H1 (cell line): ENCODE measurements around the gene CDKL1. TPM values are rescaled to one million over a fixed set of nuclear protein-coding genes. Genes with fewer than 3 reads are reported as not detected.

Source experiments
- CTCF ChIA-PET: fragments of 300-600 bp; sonication (Branson Sonifier 250); formaldehyde crosslinking; loops from one replicate; lab custom pipeline; 2021; ENCODE audit not compliant: partially characterized antibody; lab: Charles Lee
- POLR2A ChIA-PET: fragments of 300-600 bp; sonication (Branson Sonifier 250); formaldehyde crosslinking; loops from one replicate; lab custom pipeline; 2021; ENCODE audit warnings: inconsistent platforms; ENCODE audit not compliant: partially characterized antibody; lab: Charles Lee
- DNase-seq, 2 experiments: peaks; one replicate each; pipeline versions ENCODE4 v3.0.0 to v3.0.0-alpha.2; 2010 to 2022; ENCODE audit warnings: low spot score in 2 of 2, low read depth in 1 of 2, mixed read lengths in 1 of 2
- FAIRE-seq: peaks from 2 replicates; lab custom pipeline; 2011; peaks lifted over from hg19 to GRCh38; lab: Jason Lieb, UNC
- H2AFZ ChIP-seq: 2 replicates; pipeline ENCODE4 v1.8.1; 2012; ENCODE audit warnings: low read length, inconsistent platforms
- H2AK5ac ChIP-seq: 2 replicates; pipeline ENCODE4 v1.6.1; 2013; ENCODE audit warnings: low read depth, low read length
- H2BK120ac ChIP-seq: replicated peaks from 2 replicates; pipeline ENCODE3; 2013; ENCODE audit warnings: low read depth, low read length, inconsistent platforms
- H2BK12ac ChIP-seq: 2 replicates; pipeline ENCODE4 v1.6.1; 2013; ENCODE audit warnings: low read depth, low read length
- H2BK15ac ChIP-seq: 2 replicates; pipeline ENCODE4 v1.6.1; 2013; ENCODE audit warnings: low read length
- H2BK20ac ChIP-seq: 2 replicates; pipeline ENCODE4 v1.6.1; 2013; ENCODE audit warnings: low read length
- H2BK5ac ChIP-seq: 2 replicates; pipeline ENCODE4 v1.6.1; 2013; ENCODE audit warnings: low read depth, low read length
- H3K14ac ChIP-seq: 2 replicates; pipeline ENCODE4 v1.6.1; 2013; ENCODE audit warnings: inconsistent platforms; ENCODE audit not compliant: insufficient read length
- H3K18ac ChIP-seq: 2 replicates; pipeline ENCODE4 v1.6.1; 2013; ENCODE audit warnings: low read length; ENCODE audit errors: extremely low read depth
- H3K23ac ChIP-seq: 2 replicates; pipeline ENCODE4 v1.6.1; 2013; ENCODE audit warnings: inconsistent platforms; ENCODE audit not compliant: insufficient read length
- H3K23me2 ChIP-seq: 2 replicates; pipeline ENCODE4 v1.6.1; 2013; ENCODE audit warnings: low read depth, low read length
- H3K27ac ChIP-seq: 2 replicates; pipeline ENCODE4 v1.6.1; 2011; ENCODE audit warnings: low read depth, low read length, inconsistent platforms
- H3K27me3 ChIP-seq, 4 experiments: replicated peaks in 1 of 4; 1 replicate in 1 of 4; 2 replicates in 3 of 4; pipeline versions ENCODE4 v1.6.1 to v1.8.1; 2011 to 2013; ENCODE audit warnings: low read length in 3 of 4, mild to moderate bottlenecking in 3 of 4, inconsistent platforms in 2 of 4, mixed read lengths in 2 of 4, moderate library complexity in 1 of 4; ENCODE audit not compliant: control insufficient read depth in 3 of 4, insufficient read depth in 3 of 4; ENCODE audit errors: extremely low read depth in 1 of 4
- H3K36me3 ChIP-seq, 4 experiments: 2 replicates each; pipeline versions ENCODE4 v1.6.1 to v1.8.1; 2011 to 2013; ENCODE audit warnings: mild to moderate bottlenecking in 4 of 4, low read length in 3 of 4, moderate library complexity in 2 of 4, control low read depth in 1 of 4, inconsistent platforms in 1 of 4; ENCODE audit not compliant: insufficient read depth in 4 of 4, control insufficient read depth in 2 of 4
- H3K4ac ChIP-seq: replicated peaks from 2 replicates; pipeline ENCODE3; 2013; ENCODE audit warnings: low read length, low read depth, mixed read lengths, inconsistent platforms; ENCODE audit not compliant: insufficient read length
- H3K4me1 ChIP-seq, 4 experiments: replicated peaks in 1 of 4; 1 replicate in 1 of 4; 2 replicates in 3 of 4; pipeline versions ENCODE4 v1.6.1 to v1.8.1; 2011 to 2013; ENCODE audit warnings: low read length in 3 of 4, inconsistent platforms in 2 of 4, mixed read lengths in 1 of 4; ENCODE audit not compliant: insufficient read depth in 4 of 4, control insufficient read depth in 3 of 4
- H3K4me2 ChIP-seq, 2 experiments: 2 replicates each; pipeline versions ENCODE4 v1.6.1 to v1.8.1; 2011 to 2013; ENCODE audit warnings: low read depth in 2 of 2, low read length in 2 of 2, control low read depth in 1 of 2, inconsistent platforms in 1 of 2, mild to moderate bottlenecking in 1 of 2; ENCODE audit not compliant: insufficient read depth in 1 of 2
- H3K4me3 ChIP-seq, 4 experiments: fragments of 200-600, 300-600 bp in 1 of 4; sonication (generic), shearing (Covaris generic), sonication (Bioruptor Twin) in 1 of 4; 2 replicates each; pipeline versions ENCODE4 v1.5.1 to v1.8.1; 2011 to 2016; ENCODE audit warnings: low read length in 4 of 4, low read depth in 3 of 4, control low read depth in 2 of 4, inconsistent platforms in 2 of 4, mild to moderate bottlenecking in 2 of 4, mixed read lengths in 1 of 4, moderate library complexity in 1 of 4; ENCODE audit not compliant: insufficient read depth in 2 of 4; ENCODE audit errors: extremely low read depth in 1 of 4
- H3K56ac ChIP-seq: replicated peaks from 2 replicates; pipeline ENCODE3; 2013; ENCODE audit warnings: low read depth, mild to moderate bottlenecking, mixed read lengths, low read length, inconsistent platforms; ENCODE audit not compliant: insufficient read length
- H3K79me1 ChIP-seq: 2 replicates; pipeline ENCODE4 v1.6.1; 2013; ENCODE audit warnings: low read depth, low read length, control low read depth
- H3K79me2 ChIP-seq, 2 experiments: 2 replicates each; pipeline versions ENCODE4 v1.6.1 to v1.8.1; 2012 to 2013; ENCODE audit warnings: low read length in 2 of 2, mild to moderate bottlenecking in 2 of 2, inconsistent platforms in 1 of 2; ENCODE audit not compliant: insufficient read depth in 2 of 2, control insufficient read depth in 1 of 2
- H3K9ac ChIP-seq, 4 experiments: replicated peaks in 1 of 4; 1 replicate in 1 of 4; 2 replicates in 3 of 4; pipeline versions ENCODE4 v1.6.1 to v1.8.1; 2011 to 2013; ENCODE audit warnings: low read depth in 3 of 4, low read length in 3 of 4, control low read depth in 2 of 4, mild to moderate bottlenecking in 2 of 4, moderate library complexity in 2 of 4, inconsistent platforms in 1 of 4; ENCODE audit errors: extremely low read depth in 1 of 4
- H3K9me3 ChIP-seq, 2 experiments: 2 replicates each; pipeline versions ENCODE4 v1.6.1 to v1.8.1; 2012 to 2013; ENCODE audit warnings: mild to moderate bottlenecking in 2 of 2, moderate library complexity in 2 of 2, control low read depth in 1 of 2, inconsistent platforms in 1 of 2, low read depth in 1 of 2, low read length in 1 of 2, mixed read lengths in 1 of 2; ENCODE audit not compliant: insufficient read depth in 2 of 2
- H4K20me1 ChIP-seq, 2 experiments: replicated peaks in 1 of 2; 2 replicates each; pipeline versions ENCODE3 to v1.8.1; 2011 to 2013; ENCODE audit warnings: inconsistent platforms in 2 of 2, low read length in 2 of 2, mild to moderate bottlenecking in 1 of 2; ENCODE audit not compliant: insufficient read depth in 2 of 2, control insufficient read depth in 1 of 2
- H4K5ac ChIP-seq: 2 replicates; pipeline ENCODE4 v1.6.1; 2013; ENCODE audit warnings: low read length, low read depth, mixed read lengths, inconsistent platforms; ENCODE audit not compliant: insufficient read length
- H4K8ac ChIP-seq: 2 replicates; pipeline ENCODE4 v1.8.0; 2013; ENCODE audit warnings: mild to moderate bottlenecking, moderate library complexity, low read length, inconsistent platforms; ENCODE audit not compliant: insufficient read depth; ENCODE audit errors: extremely low read depth
- H4K91ac ChIP-seq: replicated peaks from 2 replicates; pipeline ENCODE3; 2013; ENCODE audit warnings: low read length, mixed read lengths, inconsistent platforms; ENCODE audit not compliant: insufficient read length
- FOSL1 ChIP-seq: IDR thresholded peaks from 2 replicates; pipeline ENCODE4 v1.6.1; 2011; ENCODE audit warnings: mild to moderate bottlenecking, low read depth, low read length, moderate library complexity; ENCODE audit not compliant: insufficient read depth
- NANOG ChIP-seq: IDR thresholded peaks from 2 replicates; pipeline ENCODE4 v1.6.1; 2011; ENCODE audit warnings: low read length, low read depth, mild to moderate bottlenecking, inconsistent platforms; ENCODE audit not compliant: insufficient read depth, poor library complexity, severe bottlenecking
- WGBS, 2 experiments: shearing (Covaris generic) in 1 of 2; methylation state at CpG; one replicate each; pipeline versions ENCODE4 v1.1.6 to v1.1.7; 2013 to 2015; ENCODE audit warnings: low lambda C conversion rate in 2 of 2, mixed read lengths in 2 of 2, inconsistent platforms in 1 of 2, low coverage in 1 of 2, missing lambda C conversion rate in 1 of 2; ENCODE audit not compliant: insufficient replicate concordance in 2 of 2, insufficient coverage in 1 of 2, insufficient read length in 1 of 2; ENCODE audit errors: extremely low coverage in 1 of 2, missing lambda C conversion rate in 1 of 2; 5-methylcytosine and 5-hydroxymethylcytosine counted together
- polyA plus RNA-seq, 7 experiments: library from polyadenylated mRNA; depleted of rRNA in 3 of 7; stranded (reverse) in 5 of 7; unstranded in 2 of 7; fragments of >200 nt in 5 of 7; fragments of 200-250 nt in 2 of 7; gene quantifications; 1 replicate in 5 of 7; 2 replicates in 1 of 7; 4 replicates in 1 of 7; pipeline versions ENCODE4 v1.2.1 to v1.2.3, GENCODE V29; 2011 to 2013; ENCODE audit warnings: missing spikeins in 2 of 7, mixed read lengths in 2 of 7
- total RNA-seq: library from RNA; stranded (reverse); fragmentation: NEBNext Ultra II Directional; extraction: Animal tissue kit (Norgen Biotek cat#: 25700); gene quantifications from 2 replicates; pipeline ENCODE4 v1.2.1, GENCODE V29; 2021

Gene CDKL1
- total and polyA plus RNA-seq, 2 of the 8 experiments (the other 6 are each of a cell fraction or from before 2014, with no cell fraction given): 1.2 to 2.2 TPM

DNA sequence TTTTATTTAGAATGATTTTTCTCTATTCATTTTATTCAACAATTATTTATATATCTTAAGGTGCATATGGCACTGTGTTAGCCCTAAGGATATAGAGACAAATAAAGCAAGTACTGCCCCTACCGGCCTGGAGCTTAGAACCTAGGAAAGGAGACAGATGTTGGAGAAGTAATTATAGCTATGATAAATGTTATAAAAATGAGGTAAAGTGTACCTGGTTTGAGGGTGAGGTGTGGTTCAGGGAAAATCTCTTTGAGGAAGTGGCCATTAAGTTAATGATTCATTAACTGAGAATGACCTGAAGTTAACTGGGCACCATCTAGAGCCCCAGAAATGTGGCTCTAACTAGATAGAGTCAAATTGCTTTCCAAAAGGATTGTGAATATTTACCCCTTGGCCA, 31.9 kb downstream of the CDKL1 start:
- WGBS, 2 experiments: 87% methylated on average over 1 of the region's 1 CpG; no CpG with 5 or more reads in 1 of the 2 experiments
- no peak overlapping the region for H3K9ac ChIP-seq

More for the DNA sequence above, 31.9 kb downstream of the CDKL1 start:
- no peak overlapping the region for H3K56ac ChIP-seq
- no peak overlapping the region for H3K4ac ChIP-seq
- no peak overlapping the region for H3K14ac ChIP-seq
- no peaks in the 10 kb centered on the region for H3K4me1 ChIP-seq
- no peak overlapping the region for H2BK20ac ChIP-seq
- no peaks in the 10 kb centered on the region; a peak in 1 of 7 replicates for H3K27me3 ChIP-seq
- H3K4me2 ChIP-seq: no peak overlapping the region
- FAIRE-seq (no peak), DNase-seq (no peak)
- H2AFZ ChIP-seq: no peak overlapping the region
- H2BK15ac ChIP-seq: no peak overlapping the region
- no peak overlapping the region for H2BK120ac ChIP-seq
- no peaks in the 10 kb centered on the region for H4K20me1 ChIP-seq
- H2AK5ac ChIP-seq: no peak overlapping the region
- H2BK5ac ChIP-seq: no peak overlapping the region
- H3K79me2 ChIP-seq: no peaks in the 10 kb centered on the region
- no peak overlapping the region for H3K23ac ChIP-seq
- TF ChIP-seq FOSL1 (no peak), NANOG (no peak)
- H3K18ac ChIP-seq: no peak overlapping the region
- H4K5ac ChIP-seq: no peak overlapping the region
- no peaks in the 10 kb centered on the region for H3K79me1 ChIP-seq
- H4K8ac ChIP-seq: no peak overlapping the region
- H3K4me3 ChIP-seq: no peak overlapping the region
- ChIA-PET CTCF (interaction anchor here (0.8 kb wide), 1 partner anchor 8 kb away, joined by 3 read pairs; no protein-coding TSS in a partner anchor), POLR2A (no interaction called here)
- H3K36me3 ChIP-seq: no peaks in the 10 kb centered on the region
- H3K23me2 ChIP-seq: no peaks in the 10 kb centered on the region; the same call in 1 of the 2 replicates
- no peak overlapping the region for H3K27ac ChIP-seq
- no peak overlapping the region for H2BK12ac ChIP-seq
- peaks cover 0 to 2% of the 10 kb centered on the region in 2 experiments; a peak in 1 of 4 replicates for H3K9me3 ChIP-seq
- H4K91ac ChIP-seq: no peak overlapping the region
